CD14-positive monocyte (primary cell): ENCODE measurements around the gene GAPVD1. TPM values are rescaled to one million over a fixed set of nuclear protein-coding genes. Genes with fewer than 3 reads are reported as not detected.
"Not testable (repeated sequence)": the region's sequence is repeated elsewhere in the genome, so short reads cannot be mapped to it uniquely, and the experiment has no call there.

ENCODE experiments used
- DNase-seq, 3 donors: peaks; one replicate each; pipeline ENCODE4 v3.0.0-alpha.2; 2011 to 2022
- H2AFZ ChIP-seq: 2 replicates; pipeline ENCODE4 v1.6.0; 2012; ENCODE audit warnings: mild to moderate bottlenecking, low read depth, low read length, inconsistent platforms; ENCODE audit not compliant: insufficient read depth, poor library complexity, severe bottlenecking
- H3K27ac ChIP-seq, 2 donors: 1 replicate in 1 of 2; 2 replicates in 1 of 2; pipeline ENCODE4 v1.5.1; 2012 to 2013; ENCODE audit warnings: low read length in 2 of 2, control low read depth in 1 of 2, inconsistent platforms in 1 of 2, low read depth in 1 of 2, mild to moderate bottlenecking in 1 of 2
- H3K27me3 ChIP-seq, 2 donors: one replicate each; pipeline versions ENCODE4 v1.6.0 to v1.6.1; 2011 to 2013; ENCODE audit warnings: low read length in 2 of 2; ENCODE audit not compliant: control insufficient read depth in 2 of 2, insufficient read depth in 2 of 2
- H3K36me3 ChIP-seq, 2 donors: replicated peaks in 1 of 2; 1 replicate in 1 of 2; 2 replicates in 1 of 2; pipeline versions ENCODE4 v1.5.1 to v1.6.1; 2012 to 2013; ENCODE audit warnings: low read length in 2 of 2, control low read depth in 1 of 2, inconsistent platforms in 1 of 2, mild to moderate bottlenecking in 1 of 2; ENCODE audit not compliant: insufficient read depth in 2 of 2, control insufficient read depth in 1 of 2
- H3K4me1 ChIP-seq, 2 donors: 1 replicate in 1 of 2; 2 replicates in 1 of 2; pipeline versions ENCODE4 v1.5.1 to v1.6.1; 2012 to 2013; ENCODE audit warnings: low read length in 2 of 2, control low read depth in 1 of 2, inconsistent platforms in 1 of 2, mild to moderate bottlenecking in 1 of 2, moderate library complexity in 1 of 2; ENCODE audit not compliant: insufficient read depth in 2 of 2, control insufficient read depth in 1 of 2
- H3K4me2 ChIP-seq: replicated peaks from 2 replicates; pipeline ENCODE3; 2012; ENCODE audit warnings: low read length, moderate library complexity, mild to moderate bottlenecking; ENCODE audit not compliant: poor library complexity, severe bottlenecking; ENCODE audit errors: extremely low read depth
- H3K4me3 ChIP-seq, 3 experiments: fragments of 200-600 bp in 1 of 3; sonication (generic) in 1 of 3; replicated peaks in 1 of 3; 1 replicate in 2 of 3; 2 replicates in 1 of 3; pipeline ENCODE4 v1.5.1; 2011 to 2013; ENCODE audit warnings: low read length in 3 of 3, mild to moderate bottlenecking in 3 of 3, control low read depth in 2 of 3, low read depth in 2 of 3, inconsistent platforms in 1 of 3, moderate library complexity in 1 of 3
- H3K79me2 ChIP-seq: 2 replicates; pipeline ENCODE4 v1.6.0; 2012; ENCODE audit warnings: mild to moderate bottlenecking, control low read depth, inconsistent platforms, low read length, moderate library complexity; ENCODE audit not compliant: insufficient read depth
- H3K9ac ChIP-seq: 2 replicates; pipeline ENCODE4 v1.6.0; 2017; ENCODE audit warnings: low read length, mild to moderate bottlenecking; ENCODE audit not compliant: insufficient read depth, poor library complexity, severe bottlenecking
- H3K9me3 ChIP-seq, 2 donors: replicated peaks in 1 of 2; 1 replicate in 1 of 2; 2 replicates in 1 of 2; pipeline versions ENCODE4 v1.5.1 to v1.6.1; 2012 to 2013; ENCODE audit warnings: low read length in 2 of 2, control low read depth in 1 of 2; ENCODE audit not compliant: control insufficient read depth in 1 of 2, insufficient read depth in 1 of 2
- H4K20me1 ChIP-seq: 2 replicates; pipeline ENCODE4 v1.6.0; 2012; ENCODE audit warnings: mild to moderate bottlenecking, low read length, control low read depth, moderate library complexity; ENCODE audit not compliant: insufficient read depth
- H3K27ac Mint-ChIP-seq, 7 donors: one replicate each; pipeline ENCODE4 v1.8.0; 2020; ENCODE audit warnings: mild to moderate bottlenecking in 7 of 7, mixed read lengths in 7 of 7, moderate library complexity in 6 of 7, inconsistent platforms in 2 of 7
- H3K27me3 Mint-ChIP-seq, 3 donors: one replicate each; pipeline ENCODE4 v1.8.0; 2021 to 2022; ENCODE audit warnings: low read depth in 3 of 3, mild to moderate bottlenecking in 3 of 3, mixed read lengths in 3 of 3, moderate library complexity in 3 of 3, inconsistent platforms in 1 of 3
- H3K36me3 Mint-ChIP-seq, 2 donors: one replicate each; pipeline ENCODE4 v1.8.0; 2020; ENCODE audit warnings: mixed read lengths in 2 of 2, inconsistent platforms in 1 of 2, mild to moderate bottlenecking in 1 of 2
- H3K4me1 Mint-ChIP-seq: one replicate; pipeline ENCODE4 v1.8.0; 2020; ENCODE audit warnings: mild to moderate bottlenecking, mixed read lengths
- H3K4me3 Mint-ChIP-seq, 2 donors: one replicate each; pipeline ENCODE4 v1.8.0; 2020; ENCODE audit warnings: mild to moderate bottlenecking in 2 of 2, mixed read lengths in 2 of 2, moderate library complexity in 1 of 2
- H3K9me3 Mint-ChIP-seq, 7 donors: one replicate each; pipeline ENCODE4 v1.8.0; 2020 to 2022; ENCODE audit warnings: mixed read lengths in 7 of 7, mild to moderate bottlenecking in 6 of 7, moderate library complexity in 6 of 7, inconsistent platforms in 2 of 7
- CTCF ChIP-seq: fragments of 200-600 bp; IDR thresholded peaks from one replicate; pipeline ENCODE4 v1.8.0; 2022; ENCODE audit warnings: antibody characterized with exemption, mild to moderate bottlenecking
- WGBS: methylation state at CpG from one replicate; pipeline ENCODE4 v1.1.5; 2013; ENCODE audit warnings: missing lambda C conversion rate; ENCODE audit not compliant: insufficient coverage; 5-methylcytosine and 5-hydroxymethylcytosine counted together
- intact Hi-C, 2 donors: fragments of 100-400 bp; cut with micrococcal nuclease; formaldehyde crosslinking; loops; one replicate each; pipeline versions ENCODE4 v1.15.0 to v1.15.1; 2023
- polyA plus RNA-seq, 3 donors: library from polyadenylated mRNA; depleted of rRNA in 1 of 3; unstranded in 2 of 3; stranded (reverse) in 1 of 3; fragments of 300-500 nt in 2 of 3; fragments of >200 nt in 1 of 3; fragmentation: Illumina TruSeq in 2 of 3; gene quantifications; 1 replicate in 2 of 3; 2 replicates in 1 of 3; pipeline ENCODE4 v1.2.3, GENCODE V29; 2012 to 2021

The GAPVD1 gene
- polyA plus RNA-seq, 3 donors, result 18.7 to 49.2 (median 30.5) TPM

DNA sequence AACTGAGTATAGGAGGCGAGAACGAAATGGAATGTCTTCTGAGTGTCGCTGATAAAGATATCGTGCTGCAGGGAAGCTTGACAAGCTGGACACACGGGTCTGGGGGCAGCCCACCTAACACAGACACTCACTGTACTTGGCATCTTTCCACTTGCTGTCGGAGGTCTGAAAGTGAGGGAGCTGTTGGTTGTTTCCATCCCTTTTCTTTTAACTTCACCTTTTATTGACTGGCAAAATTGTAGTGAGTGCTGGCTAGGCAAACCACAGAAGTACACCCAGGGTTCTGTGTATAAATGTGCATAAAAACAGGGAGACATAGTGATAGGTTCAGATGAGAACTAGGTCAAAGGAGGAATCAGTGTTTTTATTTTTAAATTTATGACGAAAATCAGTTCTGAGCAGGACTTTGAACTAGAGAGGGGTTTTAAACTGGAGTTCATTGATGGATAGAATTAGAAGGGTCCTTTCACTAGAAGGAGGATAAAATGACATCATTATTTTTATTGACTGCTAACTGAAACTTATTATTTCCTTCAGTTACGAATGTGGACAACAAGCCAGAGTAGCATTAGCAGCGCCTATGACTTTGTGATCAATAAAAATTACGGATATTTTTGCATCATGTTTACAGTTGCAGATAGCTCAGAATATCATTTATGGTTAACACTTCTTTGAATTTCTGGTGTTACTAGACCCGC, 817 bp downstream of the GAPVD1 start:
- no peaks in the 10 kb centered on the region for H3K9me3 ChIP-seq
- H3K9ac ChIP-seq, result peak overlapping the region; percentile 96
- TF ChIP-seq CTCF, result no peak
- H3K36me3 ChIP-seq, result peaks cover 3 to 24% of the 10 kb centered on the region in 2 donors
- peaks cover 47% of the 10 kb centered on the region for H4K20me1 ChIP-seq
- WGBS, result 0% methylated on average over 1 of the region's 11 CpGs
- peak overlapping the region; percentile 94 for H3K4me2 ChIP-seq
- H3K27me3 Mint-ChIP-seq, result peaks cover 0 to 2% (median 0%) of the 10 kb centered on the region in 3 donors
- H3K27me3 ChIP-seq, result no peaks in the 10 kb centered on the region
- peaks cover 20 to 33% of the 10 kb centered on the region in 2 donors for H3K36me3 Mint-ChIP-seq
- peak overlapping the region; percentile 83 to 97 (median 90) for H3K4me3 ChIP-seq
- intact Hi-C loops, result loop anchor here (5.0 to 10.0 kb wide), 2 partner anchors 68 to 75 kb away; partner anchors contain the start of gene PPP6C (in 1 of the 2)
- H2AFZ ChIP-seq, result peak overlapping the region; percentile 89
- DNase-seq, result no peak
- peaks cover 63% of the 10 kb centered on the region for H3K79me2 ChIP-seq
- peaks cover 47 to 48% of the 10 kb centered on the region in 2 donors for H3K4me1 ChIP-seq
- peak overlapping the region; percentile 92 to 99 (median 98) for H3K27ac Mint-ChIP-seq
- peak overlapping the region; percentile 97 to 98 for H3K4me3 Mint-ChIP-seq
- H3K4me1 Mint-ChIP-seq, result peaks cover 63% of the 10 kb centered on the region
- H3K27ac ChIP-seq, result peak overlapping the region; percentile 95 to 98
- H3K9me3 Mint-ChIP-seq, result peaks cover 0 to 6% (median 0%) of the 10 kb centered on the region in 7 donors

DNA sequence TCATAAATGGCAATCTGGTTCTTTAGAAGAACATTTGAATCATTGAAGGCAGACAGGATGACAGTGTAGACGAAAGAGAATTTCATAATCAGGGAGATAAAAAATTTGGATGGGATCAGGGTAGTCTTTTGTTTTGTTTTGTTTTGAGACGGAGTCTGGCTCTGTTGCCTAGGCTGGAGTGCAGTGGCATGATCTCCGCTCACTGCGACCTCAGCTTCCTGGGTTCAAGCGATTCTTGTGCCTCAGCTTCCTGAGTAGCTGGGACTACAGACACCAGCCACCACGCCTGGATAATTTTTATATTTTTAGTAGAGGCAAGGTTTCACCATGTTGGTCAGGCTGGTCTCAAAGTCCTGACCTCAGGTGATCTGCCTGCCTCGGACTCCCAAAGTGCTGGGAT, 2.4 kb downstream of the GAPVD1 start:
- H3K4me3 Mint-ChIP-seq, H3K9ac ChIP-seq, H2AFZ ChIP-seq, H3K27me3 ChIP-seq, DNase-seq, H3K9me3 Mint-ChIP-seq, H3K4me3 ChIP-seq, H3K9me3 ChIP-seq, H3K27me3 Mint-ChIP-seq, H3K4me2 ChIP-seq: not testable (repeated sequence)
- peak overlapping the region in 4 of 7 donors; percentile 2 to 65 (median 41) for H3K27ac Mint-ChIP-seq
- peaks cover 54% of the 10 kb centered on the region for H3K4me1 Mint-ChIP-seq
- WGBS, result 81% methylated on average over 7 of the region's 7 CpGs
- Histone ChIP-seq H3K4me1 (peaks cover 32% of the 10 kb centered on the region in 2 donors), H3K36me3 (peaks cover 3 to 25% of the 10 kb centered on the region in 2 donors), H3K79me2 (peaks cover 80% of the 10 kb centered on the region), H4K20me1 (peaks cover 63% of the 10 kb centered on the region), H3K27ac (peak overlapping the region in 1 of 2 donors; percentile 26)
- intact Hi-C loops, result loop anchor here (5.0 to 10.0 kb wide), 2 partner anchors 69 to 77 kb away; partner anchors contain the start of gene PPP6C (in 1 of the 2)
- peaks cover 29 to 45% of the 10 kb centered on the region in 2 donors for H3K36me3 Mint-ChIP-seq
